Measurements from ENCODE around the gene KCNH5.

DNA sequence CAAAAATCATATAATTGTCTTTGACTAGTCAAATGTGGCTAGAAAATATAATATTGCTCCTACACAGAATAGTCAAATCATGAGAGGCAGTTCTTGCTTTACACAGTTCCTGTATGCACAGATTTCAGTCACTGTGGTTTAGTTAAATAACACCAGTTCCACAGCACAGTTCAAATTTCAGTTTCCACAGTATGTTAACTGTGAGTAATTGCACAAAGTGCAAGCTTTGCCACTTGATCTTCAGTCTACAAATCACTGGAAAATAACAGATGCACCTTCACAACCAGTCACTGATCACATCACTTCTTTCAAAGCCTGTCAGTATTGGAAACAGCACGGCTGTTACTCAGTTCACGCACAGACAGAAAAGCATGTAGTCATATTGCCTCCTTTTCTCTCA, 38.7 kb downstream of the KCNH5 start:
- TF ChIP-seq POLR2A (IDR thresholded peaks at IDR 0.05): no peak
- TF ChIP-seq, protein P1, sequence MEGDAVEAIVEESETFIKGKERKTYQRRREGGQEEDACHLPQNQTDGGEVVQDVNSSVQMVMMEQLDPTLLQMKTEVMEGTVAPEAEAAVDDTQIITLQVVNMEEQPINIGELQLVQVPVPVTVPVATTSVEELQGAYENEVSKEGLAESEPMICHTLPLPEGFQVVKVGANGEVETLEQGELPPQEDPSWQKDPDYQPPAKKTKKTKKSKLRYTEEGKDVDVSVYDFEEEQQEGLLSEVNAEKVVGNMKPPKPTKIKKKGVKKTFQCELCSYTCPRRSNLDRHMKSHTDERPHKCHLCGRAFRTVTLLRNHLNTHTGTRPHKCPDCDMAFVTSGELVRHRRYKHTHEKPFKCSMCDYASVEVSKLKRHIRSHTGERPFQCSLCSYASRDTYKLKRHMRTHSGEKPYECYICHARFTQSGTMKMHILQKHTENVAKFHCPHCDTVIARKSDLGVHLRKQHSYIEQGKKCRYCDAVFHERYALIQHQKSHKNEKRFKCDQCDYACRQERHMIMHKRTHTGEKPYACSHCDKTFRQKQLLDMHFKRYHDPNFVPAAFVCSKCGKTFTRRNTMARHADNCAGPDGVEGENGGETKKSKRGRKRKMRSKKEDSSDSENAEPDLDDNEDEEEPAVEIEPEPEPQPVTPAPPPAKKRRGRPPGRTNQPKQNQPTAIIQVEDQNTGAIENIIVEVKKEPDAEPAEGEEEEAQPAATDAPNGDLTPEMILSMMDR (IDR thresholded peaks at IDR 0.05): no peak
- TF ChIP-seq POLR2AphosphoS5 (IDR thresholded peaks at IDR 0.05): no peak

All from prostate gland (tissue), 2 donors.